ENCODE data around the gene AGXT2.

AGXT2 gene

GRCh38 chr5:35035271-35035670 is 12.5 kb downstream of the AGXT2 start:
- no peak overlapping the region for H3K27ac Mint-ChIP-seq
- H3K36me3 Mint-ChIP-seq, result no peaks in the 10 kb centered on the region
- ATAC-seq (no peak), DNase-seq (ENCODE audit: low spot score in 2 of 2) (no peak)
- H3K4me1 Mint-ChIP-seq, result no peaks in the 10 kb centered on the region
- no peaks in the 10 kb centered on the region for H3K9me3 Mint-ChIP-seq
- no peak overlapping the region for H3K4me3 Mint-ChIP-seq

- H3K9me3 Mint-ChIP-seq, result no peaks in the 10 kb centered on the region
- H3K36me3 Mint-ChIP-seq, result no peaks in the 10 kb centered on the region
- DNase-seq (ENCODE audit: low spot score in 2 of 2) (no peak), ATAC-seq (no peak)
- H3K4me3 Mint-ChIP-seq, result no peak overlapping the region
- H3K27ac Mint-ChIP-seq, result no peak overlapping the region
- no peaks in the 10 kb centered on the region for H3K4me1 Mint-ChIP-seq
These were observed 15.4 kb downstream of the AGXT2 start for GRCh38 chr5:35032356-35032755.

- Mint-ChIP-seq H3K36me3 (no peaks in the 10 kb centered on the region), H3K9me3 (no peaks in the 10 kb centered on the region), H3K4me3 (no peak overlapping the region), H3K27ac (no peak overlapping the region), H3K4me1 (no peaks in the 10 kb centered on the region)
- DNase-seq (ENCODE audit: low spot score in 2 of 2), result no peak
- no peak for ATAC-seq
These were observed 16.5 kb downstream of the AGXT2 start for GRCh38 chr5:35031276-35031675.

- DNase-seq (ENCODE audit: low spot score in 2 of 2), result no peak
- ATAC-seq, result no peak
- Mint-ChIP-seq H3K4me3 (no peak overlapping the region), H3K9me3 (no peaks in the 10 kb centered on the region), H3K36me3 (no peaks in the 10 kb centered on the region), H3K4me1 (no peaks in the 10 kb centered on the region), H3K27ac (no peak overlapping the region)
These were observed 17.2 kb downstream of the AGXT2 start for GRCh38 chr5:35030426-35031100.

DNA sequence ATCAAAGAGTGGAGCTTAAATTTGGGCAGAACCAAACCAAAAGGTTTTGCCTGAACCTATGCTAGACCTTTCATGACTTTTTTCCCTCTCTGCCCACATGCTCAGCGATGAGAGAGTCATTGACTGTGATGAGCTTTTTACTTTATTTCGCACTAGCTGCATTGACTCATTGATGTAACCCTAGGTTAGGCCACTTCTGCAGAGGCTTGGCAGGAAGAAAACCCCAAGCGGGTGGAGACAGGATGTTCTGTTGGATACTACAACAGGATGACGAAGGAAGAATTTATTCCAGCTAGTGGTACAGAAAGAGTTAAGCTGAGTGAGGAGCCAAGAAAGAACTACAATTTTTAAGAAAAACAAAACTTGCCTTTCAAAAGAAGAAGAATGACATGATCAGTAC is 18.4 kb downstream of the AGXT2 start:
- Mint-ChIP-seq H3K36me3 (no peaks in the 10 kb centered on the region), H3K4me1 (no peaks in the 10 kb centered on the region), H3K27ac (no peak overlapping the region), H3K4me3 (no peak overlapping the region), H3K9me3 (no peaks in the 10 kb centered on the region)
- peak; percentile 26 for ATAC-seq
- no peak for DNase-seq (ENCODE audit: low spot score in 2 of 2)

- no peak for DNase-seq (ENCODE audit: low spot score in 2 of 2)
- Mint-ChIP-seq H3K36me3 (no peaks in the 10 kb centered on the region), H3K27ac (no peak overlapping the region), H3K4me3 (no peak overlapping the region), H3K4me1 (no peaks in the 10 kb centered on the region), H3K9me3 (no peaks in the 10 kb centered on the region)
- no peak for ATAC-seq
These were observed 20.8 kb downstream of the AGXT2 start for GRCh38 chr5:35026941-35027340.

DNA sequence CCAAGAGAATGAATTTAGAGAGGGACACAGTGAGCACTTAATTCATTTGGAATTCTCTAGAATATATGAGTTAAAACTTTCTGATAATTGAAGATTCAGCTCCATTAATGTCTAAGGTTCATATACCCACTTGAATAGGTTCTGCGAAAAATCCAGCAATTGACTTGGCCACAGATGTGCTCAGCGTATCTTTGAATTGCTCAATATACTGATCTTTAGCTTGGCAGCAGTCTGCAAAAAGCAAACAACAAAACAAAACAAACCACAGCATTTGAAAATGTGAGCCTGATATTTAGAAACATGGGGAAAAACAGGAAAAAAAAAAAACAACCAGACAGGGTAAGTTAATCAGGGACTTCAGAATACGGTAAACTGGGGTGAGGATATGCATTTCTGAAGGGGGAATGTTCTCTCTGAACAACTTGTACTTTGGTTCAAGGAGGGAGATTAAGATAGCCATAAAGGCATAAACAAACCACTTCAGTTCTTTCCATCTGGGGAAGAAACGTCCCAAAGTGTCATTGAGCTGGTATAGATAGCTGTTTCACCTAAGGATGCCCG is 21.4 kb downstream of the AGXT2 start:
- no peaks in the 10 kb centered on the region for H3K4me1 Mint-ChIP-seq
- no peak for DNase-seq (ENCODE audit: low spot score in 2 of 2)
- no peak overlapping the region for H3K27ac Mint-ChIP-seq
- no peak for ATAC-seq
- no peaks in the 10 kb centered on the region for H3K9me3 Mint-ChIP-seq
- no peak overlapping the region for H3K4me3 Mint-ChIP-seq
- H3K36me3 Mint-ChIP-seq, result no peaks in the 10 kb centered on the region

DNA sequence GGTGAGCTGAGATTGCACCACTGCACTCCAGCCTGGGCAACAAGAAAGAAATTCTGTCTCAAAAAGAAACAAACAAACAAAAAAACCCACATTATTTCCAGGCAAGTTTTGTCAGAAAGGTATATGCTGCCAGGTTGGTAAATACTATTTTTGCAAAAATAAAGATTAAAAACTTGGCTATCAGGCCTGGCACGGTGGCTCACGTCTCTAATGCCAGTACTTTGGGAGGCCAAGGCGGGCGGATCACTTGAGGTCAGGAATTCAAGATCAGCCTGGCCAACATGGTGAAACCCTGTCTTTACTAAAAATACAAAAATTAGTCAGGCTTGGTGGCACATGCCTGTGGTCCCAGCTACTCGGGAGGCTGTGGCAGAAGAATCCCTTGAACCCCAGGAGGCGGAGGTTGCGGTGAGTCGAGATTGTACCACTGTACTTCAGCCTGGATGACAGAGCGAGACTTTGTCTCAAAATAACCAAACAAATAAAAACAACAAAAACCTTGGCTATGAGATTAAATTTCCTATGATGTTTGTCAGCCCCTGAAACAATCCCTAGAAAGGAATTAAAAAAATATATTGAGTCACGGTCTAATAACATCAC is 22.7 kb downstream of the AGXT2 start:
- Mint-ChIP-seq H3K4me3 (no peak overlapping the region), H3K36me3 (no peaks in the 10 kb centered on the region), H3K27ac (no peak overlapping the region), H3K9me3 (no peaks in the 10 kb centered on the region), H3K4me1 (no peaks in the 10 kb centered on the region)
- no peak for DNase-seq (ENCODE audit: low spot score in 2 of 2)
- ATAC-seq, result no peak

DNA sequence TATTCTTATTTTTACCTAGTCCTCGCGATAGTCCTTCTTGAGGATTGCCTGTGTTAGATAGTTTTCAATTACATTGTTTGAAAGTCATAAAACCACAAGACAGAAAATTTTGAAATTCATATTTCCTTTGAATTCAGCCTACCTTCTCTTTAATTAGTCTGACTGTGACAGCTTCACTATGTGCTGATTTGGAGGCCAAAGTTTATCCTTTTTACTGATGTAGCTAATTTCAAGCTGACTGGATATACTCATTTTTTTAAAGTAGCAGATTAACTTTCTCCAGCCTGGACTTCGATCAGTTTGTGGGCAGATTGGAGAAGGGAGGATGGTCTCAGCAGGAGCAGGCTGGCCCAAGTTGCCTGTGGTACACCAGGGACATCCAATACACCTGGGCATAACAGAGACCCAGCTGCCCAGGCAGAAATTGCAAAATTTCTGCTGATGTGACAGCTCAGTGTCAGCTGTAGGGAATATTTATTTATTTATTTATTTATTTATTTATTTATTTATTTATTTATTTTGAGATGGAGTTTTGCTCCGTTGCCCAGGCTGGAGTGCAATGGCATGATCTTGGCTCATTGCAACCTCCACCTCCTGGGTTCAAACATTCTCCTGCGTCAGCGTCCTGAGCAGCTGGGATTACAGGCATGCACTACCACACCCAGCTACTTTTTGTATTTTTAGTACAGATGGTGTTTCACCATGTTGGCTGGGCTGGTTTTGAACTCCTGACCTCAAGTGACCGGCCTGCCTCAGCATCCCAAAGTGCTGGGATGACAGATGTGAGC is 24.2 kb downstream of the AGXT2 start:
- no peak overlapping the region for H3K4me3 Mint-ChIP-seq
- H3K4me1 Mint-ChIP-seq, result no peaks in the 10 kb centered on the region
- no peak overlapping the region for H3K27ac Mint-ChIP-seq
- no peak for DNase-seq (ENCODE audit: low spot score in 2 of 2)
- no peak for ATAC-seq
- no peaks in the 10 kb centered on the region for H3K36me3 Mint-ChIP-seq
- no peaks in the 10 kb centered on the region for H3K9me3 Mint-ChIP-seq

- DNase-seq (ENCODE audit: low spot score in 2 of 2), result no peak
- no peaks in the 10 kb centered on the region for H3K36me3 Mint-ChIP-seq
- peak; percentile 45 for ATAC-seq
- H3K4me1 Mint-ChIP-seq, result no peaks in the 10 kb centered on the region
- no peak overlapping the region for H3K27ac Mint-ChIP-seq
- no peak overlapping the region for H3K4me3 Mint-ChIP-seq
- peaks cover 7% of the 10 kb centered on the region for H3K9me3 Mint-ChIP-seq
These were observed 31.3 kb downstream of the AGXT2 start for GRCh38 chr5:35016174-35017051.

- no peaks in the 10 kb centered on the region for H3K4me1 Mint-ChIP-seq
- ATAC-seq (no peak), DNase-seq (ENCODE audit: low spot score in 2 of 2) (no peak)
- H3K36me3 Mint-ChIP-seq, result no peaks in the 10 kb centered on the region
- peaks cover 7% of the 10 kb centered on the region for H3K9me3 Mint-ChIP-seq
- H3K27ac Mint-ChIP-seq, result no peak overlapping the region
- no peak overlapping the region for H3K4me3 Mint-ChIP-seq
These were observed 32.7 kb downstream of the AGXT2 start for GRCh38 chr5:35015063-35015462.

DNA sequence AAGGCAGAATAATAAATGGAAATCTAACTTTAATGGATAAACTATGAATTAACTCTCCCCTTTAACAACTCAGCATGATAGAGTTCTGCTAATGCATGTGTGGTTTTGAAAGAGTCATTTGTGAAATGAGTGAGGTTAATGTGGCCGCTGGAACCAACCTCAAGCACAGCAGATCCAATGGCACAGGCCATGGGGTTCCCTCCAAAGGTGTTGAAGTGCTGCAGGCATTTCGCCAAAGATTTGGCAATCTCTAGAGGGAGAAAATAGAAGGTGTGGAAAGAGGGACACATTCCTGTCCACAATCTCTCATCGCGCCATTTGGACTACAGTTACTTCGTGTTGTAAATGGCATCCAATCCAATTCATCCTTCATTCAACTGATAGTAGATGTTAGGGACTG is 35.0 kb downstream of the AGXT2 start:
- DNase-seq (ENCODE audit: low spot score in 2 of 2) (no peak), ATAC-seq (no peak)
- H3K36me3 Mint-ChIP-seq, result no peaks in the 10 kb centered on the region
- H3K4me1 Mint-ChIP-seq, result no peaks in the 10 kb centered on the region
- H3K9me3 Mint-ChIP-seq, result peaks cover 4% of the 10 kb centered on the region
- H3K27ac Mint-ChIP-seq, result no peak overlapping the region
- H3K4me3 Mint-ChIP-seq, result no peak overlapping the region

- H3K9me3 Mint-ChIP-seq, result no peaks in the 10 kb centered on the region
- no peak overlapping the region for H3K4me3 Mint-ChIP-seq
- no peak for DNase-seq (ENCODE audit: low spot score in 2 of 2)
- ATAC-seq, result no peak
- no peaks in the 10 kb centered on the region for H3K36me3 Mint-ChIP-seq
- no peak overlapping the region for H3K27ac Mint-ChIP-seq
- H3K4me1 Mint-ChIP-seq, result no peaks in the 10 kb centered on the region
These were observed 35.4 kb downstream of the AGXT2 start for GRCh38 chr5:35012365-35012764.

DNA sequence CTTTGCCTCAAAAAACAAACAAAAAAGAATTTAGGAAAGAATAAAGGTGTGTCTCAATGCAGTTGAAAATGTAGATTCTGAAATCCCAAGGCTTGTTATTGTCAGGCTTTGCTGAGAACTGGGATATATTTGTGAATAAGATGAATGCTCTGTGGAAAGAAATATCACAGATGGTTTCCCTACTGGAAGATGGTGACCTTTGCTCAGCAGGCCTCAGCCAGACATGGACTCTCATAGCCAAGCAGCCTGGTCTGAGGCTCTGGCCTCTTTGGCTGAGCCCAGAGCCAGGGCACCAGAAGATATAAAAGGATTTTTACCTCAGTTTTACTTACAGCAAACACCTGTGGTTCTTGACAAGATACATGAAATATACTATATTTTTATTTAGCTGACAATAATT is 37.1 kb downstream of the AGXT2 start:
- H3K9me3 Mint-ChIP-seq, result no peaks in the 10 kb centered on the region
- no peak overlapping the region for H3K4me3 Mint-ChIP-seq

GRCh38 chr5:35009657-35010056 is 38.1 kb downstream of the AGXT2 start:
- Mint-ChIP-seq H3K36me3 (no peaks in the 10 kb centered on the region), H3K4me3 (no peak overlapping the region), H3K9me3 (no peaks in the 10 kb centered on the region), H3K27ac (no peak overlapping the region), H3K4me1 (no peaks in the 10 kb centered on the region)
- ATAC-seq (no peak), DNase-seq (ENCODE audit: low spot score in 2 of 2) (no peak)

More for the DNA sequence above, 37.1 kb downstream of the AGXT2 start:
- DNase-seq (ENCODE audit: low spot score in 2 of 2) (no peak), ATAC-seq (no peak)
- H3K4me1 Mint-ChIP-seq, result no peaks in the 10 kb centered on the region
- H3K27ac Mint-ChIP-seq, result no peak overlapping the region
- no peaks in the 10 kb centered on the region for H3K36me3 Mint-ChIP-seq

Measured in stimulated activated effector memory CD8-positive, alpha-beta T cell treated with anti-CD3 and anti-CD28 coated beads, Interleukin-12 subunit alpha, Interleukin-12 subunit beta, amount 100 ng/mL, for 72 hours (primary cell).